Liver (tissue), 3 donors: ENCODE measurements around the gene SLC38A4.

Source experiments
- GABPA ChIP-seq, 2 donors: IDR thresholded peaks in 1 of 2; conservative IDR thresholded peaks in 1 of 2; 2 replicates each; pipeline ENCODE4 v1.6.1; 2016; ENCODE audit warnings: antibody characterized with exemption in 2 of 2, mild to moderate bottlenecking in 1 of 2, moderate library complexity in 1 of 2
- HNF4A ChIP-seq, 2 donors: conservative IDR thresholded peaks; 2 replicates each; pipeline ENCODE4 v1.6.1; 2016; ENCODE audit warnings: antibody characterized with exemption in 2 of 2, mild to moderate bottlenecking in 2 of 2
- JUND ChIP-seq, 2 donors: IDR thresholded peaks; 2 replicates each; pipeline ENCODE4 v1.6.1; 2016; ENCODE audit warnings: antibody characterized with exemption in 2 of 2
- RAD21 ChIP-seq, 2 donors: IDR thresholded peaks; 2 replicates each; pipeline ENCODE4 v1.6.1; 2016; ENCODE audit warnings: antibody characterized with exemption in 2 of 2, mild to moderate bottlenecking in 2 of 2
- TAF1 ChIP-seq: conservative IDR thresholded peaks from 2 replicates; pipeline ENCODE4 v1.6.1; 2016; ENCODE audit warnings: antibody characterized with exemption, mild to moderate bottlenecking
- YY1 ChIP-seq: IDR thresholded peaks from 2 replicates; pipeline ENCODE4 v1.6.1; 2016; ENCODE audit warnings: antibody characterized with exemption, mild to moderate bottlenecking
- TF ChIP-seq, protein P1 (sequence below): IDR thresholded peaks from 2 replicates; pipeline ENCODE4 v1.6.1; 2016; ENCODE audit warnings: antibody characterized with exemption, mild to moderate bottlenecking
- TF ChIP-seq, protein P2 (sequence below): fragments of 150-350 bp; IDR thresholded peaks from 2 replicates; pipeline ENCODE4 v1.5.1; 2017; ENCODE audit warnings: improper control_type of control experiment, low read depth, low read length; ENCODE audit not compliant: missing input control
- TF ChIP-seq, protein P3 (sequence below): IDR thresholded peaks from 2 replicates; pipeline ENCODE4 v1.6.1; 2016; ENCODE audit warnings: antibody characterized with exemption
- donor health status: healthy.
- donor health status: healthy.

GRCh38 chr12:46815809-46816208, 10.0 kb downstream of the SLC38A4 start:
- TF ChIP-seq, protein P1, sequence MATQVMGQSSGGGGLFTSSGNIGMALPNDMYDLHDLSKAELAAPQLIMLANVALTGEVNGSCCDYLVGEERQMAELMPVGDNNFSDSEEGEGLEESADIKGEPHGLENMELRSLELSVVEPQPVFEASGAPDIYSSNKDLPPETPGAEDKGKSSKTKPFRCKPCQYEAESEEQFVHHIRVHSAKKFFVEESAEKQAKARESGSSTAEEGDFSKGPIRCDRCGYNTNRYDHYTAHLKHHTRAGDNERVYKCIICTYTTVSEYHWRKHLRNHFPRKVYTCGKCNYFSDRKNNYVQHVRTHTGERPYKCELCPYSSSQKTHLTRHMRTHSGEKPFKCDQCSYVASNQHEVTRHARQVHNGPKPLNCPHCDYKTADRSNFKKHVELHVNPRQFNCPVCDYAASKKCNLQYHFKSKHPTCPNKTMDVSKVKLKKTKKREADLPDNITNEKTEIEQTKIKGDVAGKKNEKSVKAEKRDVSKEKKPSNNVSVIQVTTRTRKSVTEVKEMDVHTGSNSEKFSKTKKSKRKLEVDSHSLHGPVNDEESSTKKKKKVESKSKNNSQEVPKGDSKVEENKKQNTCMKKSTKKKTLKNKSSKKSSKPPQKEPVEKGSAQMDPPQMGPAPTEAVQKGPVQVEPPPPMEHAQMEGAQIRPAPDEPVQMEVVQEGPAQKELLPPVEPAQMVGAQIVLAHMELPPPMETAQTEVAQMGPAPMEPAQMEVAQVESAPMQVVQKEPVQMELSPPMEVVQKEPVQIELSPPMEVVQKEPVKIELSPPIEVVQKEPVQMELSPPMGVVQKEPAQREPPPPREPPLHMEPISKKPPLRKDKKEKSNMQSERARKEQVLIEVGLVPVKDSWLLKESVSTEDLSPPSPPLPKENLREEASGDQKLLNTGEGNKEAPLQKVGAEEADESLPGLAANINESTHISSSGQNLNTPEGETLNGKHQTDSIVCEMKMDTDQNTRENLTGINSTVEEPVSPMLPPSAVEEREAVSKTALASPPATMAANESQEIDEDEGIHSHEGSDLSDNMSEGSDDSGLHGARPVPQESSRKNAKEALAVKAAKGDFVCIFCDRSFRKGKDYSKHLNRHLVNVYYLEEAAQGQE, result no peak
- TF ChIP-seq, protein P2, sequence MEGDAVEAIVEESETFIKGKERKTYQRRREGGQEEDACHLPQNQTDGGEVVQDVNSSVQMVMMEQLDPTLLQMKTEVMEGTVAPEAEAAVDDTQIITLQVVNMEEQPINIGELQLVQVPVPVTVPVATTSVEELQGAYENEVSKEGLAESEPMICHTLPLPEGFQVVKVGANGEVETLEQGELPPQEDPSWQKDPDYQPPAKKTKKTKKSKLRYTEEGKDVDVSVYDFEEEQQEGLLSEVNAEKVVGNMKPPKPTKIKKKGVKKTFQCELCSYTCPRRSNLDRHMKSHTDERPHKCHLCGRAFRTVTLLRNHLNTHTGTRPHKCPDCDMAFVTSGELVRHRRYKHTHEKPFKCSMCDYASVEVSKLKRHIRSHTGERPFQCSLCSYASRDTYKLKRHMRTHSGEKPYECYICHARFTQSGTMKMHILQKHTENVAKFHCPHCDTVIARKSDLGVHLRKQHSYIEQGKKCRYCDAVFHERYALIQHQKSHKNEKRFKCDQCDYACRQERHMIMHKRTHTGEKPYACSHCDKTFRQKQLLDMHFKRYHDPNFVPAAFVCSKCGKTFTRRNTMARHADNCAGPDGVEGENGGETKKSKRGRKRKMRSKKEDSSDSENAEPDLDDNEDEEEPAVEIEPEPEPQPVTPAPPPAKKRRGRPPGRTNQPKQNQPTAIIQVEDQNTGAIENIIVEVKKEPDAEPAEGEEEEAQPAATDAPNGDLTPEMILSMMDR, result no peak
- no peak for TF ChIP-seq RAD21 (IDR thresholded peaks at IDR 0.05)
- no peak for TF ChIP-seq YY1
- TF ChIP-seq HNF4A (conservative IDR thresholded peaks at IDR 0.05), result no peak
- TF ChIP-seq JUND (IDR thresholded peaks at IDR 0.05), result no peak
- TF ChIP-seq TAF1, result no peak
- TF ChIP-seq GABPA (IDR thresholded peaks at IDR 0.05 in 1 of 2, conservative IDR thresholded peaks at IDR 0.05 in 1 of 2), result no peak
- TF ChIP-seq, protein P3, sequence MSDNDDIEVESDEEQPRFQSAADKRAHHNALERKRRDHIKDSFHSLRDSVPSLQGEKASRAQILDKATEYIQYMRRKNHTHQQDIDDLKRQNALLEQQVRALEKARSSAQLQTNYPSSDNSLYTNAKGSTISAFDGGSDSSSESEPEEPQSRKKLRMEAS, result no peak
